Liver (tissue), 9 donors: Measurements from ENCODE around the gene PDLIM7. TPM values are rescaled to one million over a fixed set of nuclear protein-coding genes. Genes with fewer than 3 reads are reported as not detected.
A peak's percentile ranks its signal among the peaks of the same experiment; 100 is the strongest.

Source experiments
- DNase-seq: peaks from one replicate; pipeline ENCODE4 v3.0.0-alpha.2; 2017; ENCODE audit warnings: low spot score
- H3K27ac ChIP-seq, 2 donors: one replicate each; pipeline ENCODE4 v1.7.0; 2013; ENCODE audit warnings: inconsistent platforms in 2 of 2, low read length in 2 of 2, control low read depth in 1 of 2, low read depth in 1 of 2, mild to moderate bottlenecking in 1 of 2
- H3K27me3 ChIP-seq, 4 donors: one replicate each; pipeline versions ENCODE4 v1.6.1 to v1.7.0; 2013; ENCODE audit warnings: low read length in 3 of 4, inconsistent platforms in 1 of 4, mild to moderate bottlenecking in 1 of 4, moderate library complexity in 1 of 4; ENCODE audit not compliant: control insufficient read depth in 4 of 4, insufficient read depth in 4 of 4
- H3K36me3 ChIP-seq, 4 donors: one replicate each; pipeline versions ENCODE4 v1.6.1 to v1.7.0; 2013; ENCODE audit warnings: low read length in 3 of 4, mild to moderate bottlenecking in 3 of 4, low read depth in 1 of 4, moderate library complexity in 1 of 4; ENCODE audit not compliant: control insufficient read depth in 4 of 4, insufficient read depth in 3 of 4
- H3K4me1 ChIP-seq, 4 donors: one replicate each; pipeline versions ENCODE4 v1.6.1 to v1.7.0; 2013; ENCODE audit warnings: low read length in 3 of 4, mild to moderate bottlenecking in 3 of 4, moderate library complexity in 1 of 4; ENCODE audit not compliant: control insufficient read depth in 4 of 4, insufficient read depth in 4 of 4
- H3K4me3 ChIP-seq, 3 donors: one replicate each; pipeline versions ENCODE4 v1.6.1 to v1.7.0; 2013; ENCODE audit warnings: low read length in 3 of 3, control low read depth in 1 of 3, low read depth in 1 of 3, mild to moderate bottlenecking in 1 of 3
- H3K9ac ChIP-seq, 2 donors: one replicate each; pipeline ENCODE4 v1.7.0; 2013; ENCODE audit warnings: low read length in 2 of 2, mild to moderate bottlenecking in 2 of 2, moderate library complexity in 2 of 2, control low read depth in 1 of 2, low read depth in 1 of 2
- H3K9me3 ChIP-seq, 4 donors: one replicate each; pipeline versions ENCODE4 v1.6.1 to v1.7.0; 2013; ENCODE audit warnings: low read length in 3 of 4; ENCODE audit not compliant: control insufficient read depth in 4 of 4
- ATF3 ChIP-seq: IDR thresholded peaks from 2 replicates; pipeline ENCODE4 v1.6.1; 2016; ENCODE audit warnings: antibody characterized with exemption
- CTCF ChIP-seq: fragments of 150-350 bp; IDR thresholded peaks from 2 replicates; pipeline ENCODE4 v1.5.1; 2017; ENCODE audit warnings: improper control_type of control experiment, low read depth, low read length; ENCODE audit not compliant: missing input control
- EGR1 ChIP-seq, 2 donors: IDR thresholded peaks; 2 replicates each; pipeline ENCODE4 v1.6.1; 2016 to 2018; ENCODE audit warnings: antibody characterized with exemption in 2 of 2, low read depth in 2 of 2
- FOXA1 ChIP-seq: IDR thresholded peaks from 2 replicates; pipeline ENCODE4 v1.6.1; 2016; ENCODE audit warnings: antibody characterized with exemption
- FOXA2 ChIP-seq: IDR thresholded peaks from 2 replicates; pipeline ENCODE4 v1.6.1; 2016; ENCODE audit warnings: antibody characterized with exemption
- HNF4A ChIP-seq, 2 donors: conservative IDR thresholded peaks; 2 replicates each; pipeline ENCODE4 v1.6.1; 2016; ENCODE audit warnings: antibody characterized with exemption in 2 of 2, mild to moderate bottlenecking in 2 of 2
- HNF4G ChIP-seq: IDR thresholded peaks from 2 replicates; pipeline ENCODE4 v1.6.1; 2016; ENCODE audit warnings: antibody characterized with exemption
- JUND ChIP-seq, 2 donors: IDR thresholded peaks; 2 replicates each; pipeline ENCODE4 v1.6.1; 2016; ENCODE audit warnings: antibody characterized with exemption in 2 of 2
- MAX ChIP-seq: IDR thresholded peaks from 2 replicates; pipeline ENCODE4 v1.6.1; 2016; ENCODE audit warnings: antibody characterized with exemption
- NR2F2 ChIP-seq: IDR thresholded peaks from 2 replicates; pipeline ENCODE4 v1.6.1; 2016; ENCODE audit warnings: antibody characterized with exemption
- RAD21 ChIP-seq, 2 donors: IDR thresholded peaks; 2 replicates each; pipeline ENCODE4 v1.6.1; 2016; ENCODE audit warnings: antibody characterized with exemption in 2 of 2, mild to moderate bottlenecking in 2 of 2
- REST ChIP-seq: IDR thresholded peaks from 2 replicates; pipeline ENCODE4 v1.6.1; 2016; ENCODE audit warnings: antibody characterized with exemption, mild to moderate bottlenecking
- RXRA ChIP-seq, 2 donors: IDR thresholded peaks; 2 replicates each; pipeline ENCODE4 v1.6.1; 2017 to 2018; ENCODE audit warnings: antibody characterized with exemption in 2 of 2, mild to moderate bottlenecking in 1 of 2
- SP1 ChIP-seq: IDR thresholded peaks from 2 replicates; pipeline ENCODE4 v1.6.1; 2018; ENCODE audit warnings: antibody characterized with exemption, mild to moderate bottlenecking
- TAF1 ChIP-seq: conservative IDR thresholded peaks from 2 replicates; pipeline ENCODE4 v1.6.1; 2016; ENCODE audit warnings: antibody characterized with exemption, mild to moderate bottlenecking
- YY1 ChIP-seq: IDR thresholded peaks from 2 replicates; pipeline ENCODE4 v1.6.1; 2016; ENCODE audit warnings: antibody characterized with exemption, mild to moderate bottlenecking
- ZBTB33 ChIP-seq: IDR thresholded peaks from 2 replicates; pipeline ENCODE4 v1.6.1; 2016; ENCODE audit warnings: antibody characterized with exemption
- WGBS: extraction: QIAGEN DNeasy Blood & Tissue Kit; methylation state at CpG from one replicate; pipeline ENCODE4 v1.1.7; 2013; 5-methylcytosine and 5-hydroxymethylcytosine counted together
- polyA plus RNA-seq, 2 donors: library from polyadenylated mRNA; stranded (reverse) in 1 of 2; unstranded in 1 of 2; fragments of 200-250 nt in 1 of 2; fragments of >200 nt in 1 of 2; fragmentation: Nextera tagmentation in 1 of 2; extraction: Ambion mirVana in 1 of 2; gene quantifications; one replicate each; pipeline versions ENCODE4 v1.2.1 to v1.2.3, GENCODE V29; 2013 to 2015
- total RNA-seq, 2 donors: library from RNA; depleted of rRNA; stranded (reverse); fragments of >200 nt; gene quantifications; one replicate each; pipeline ENCODE4 v1.2.3, GENCODE V29; 2014
- donor health status: healthy.
- donor health status: healthy.
- donor health status: healthy.
- donor health status: healthy.
- donor health status: healthy.

PDLIM7 gene
- total and polyA plus RNA-seq, 4 donors: 5.5 to 36.0 (median 8.5) TPM

- TF ChIP-seq REST (no peak), NR2F2 (no peak)
Observed at GRCh38 chr5:177507596-177508220, 10.3 kb upstream of the PDLIM7 start (continued).

GRCh38 chr5:177507165-177507564 is 9.8 kb upstream of the PDLIM7 start:
- H3K4me1 ChIP-seq: no peaks in the 10 kb centered on the region
- WGBS: 85% methylated on average over 9 of the region's 9 CpGs
- TF ChIP-seq ATF3: no peak
- TF ChIP-seq CTCF: peak; percentile 16

GRCh38 chr5:177505075-177505474 is 7.7 kb upstream of the PDLIM7 start:
- H3K27me3 ChIP-seq: no peaks in the 10 kb centered on the region
- H3K4me1 ChIP-seq: peaks cover 0 to 3% (median 2%) of the 10 kb centered on the region in 4 donors
- H3K9me3 ChIP-seq: no peaks in the 10 kb centered on the region
- H3K36me3 ChIP-seq: no peaks in the 10 kb centered on the region
- H3K27ac ChIP-seq: no peak overlapping the region
- no peak overlapping the region for H3K4me3 ChIP-seq
- 97% methylated on average over 4 of the region's 4 CpGs for WGBS
- DNase-seq: no peak
- H3K9ac ChIP-seq: no peak overlapping the region
- TF ChIP-seq ATF3 (no peak), CTCF (no peak), ZBTB33 (no peak), HNF4G (no peak), FOXA2 (no peak), MAX (no peak), SP1 (no peak), JUND (IDR thresholded peaks at IDR 0.05) (no peak), NR2F2 (no peak), RXRA (IDR thresholded peaks at IDR 0.05) (no peak), RAD21 (IDR thresholded peaks at IDR 0.05) (no peak), HNF4A (conservative IDR thresholded peaks at IDR 0.05) (no peak), EGR1 (IDR thresholded peaks at IDR 0.05; ENCODE audit: low read depth in 2 of 2) (no peak), TAF1 (no peak), YY1 (no peak), FOXA1 (no peak)

More at GRCh38 chr5:177507165-177507564, 9.8 kb upstream of the PDLIM7 start:
- Histone ChIP-seq H3K9ac (no peak overlapping the region), H3K4me3 (no peak overlapping the region), H3K27ac (no peak overlapping the region), H3K27me3 (no peaks in the 10 kb centered on the region), H3K9me3 (no peaks in the 10 kb centered on the region), H3K36me3 (peaks cover 3 to 16% (median 5%) of the 10 kb centered on the region in 4 donors)
- DNase-seq: no peak
